ENCODE measurements around the gene RNF128.
"Not testable (repeated sequence)": the region's sequence is repeated elsewhere in the genome, so short reads cannot be mapped to it uniquely, and the experiment has no call there.

Gene RNF128

GRCh38 chrX:106751407-106751806 lies 24.9 kb downstream of the RNF128 start:
- no peak for DNase-seq

GRCh38 chrX:106752101-106752678 lies 25.7 kb downstream of the RNF128 start:
- no peak for DNase-seq

GRCh38 chrX:106769288-106769687 lies 42.8 kb downstream of the RNF128 start:
- DNase-seq: not testable (repeated sequence)

- DNase-seq: no peak
Measured at GRCh38 chrX:106774981-106775380, 48.5 kb downstream of the RNF128 start.

GRCh38 chrX:106780264-106780663 lies 53.8 kb downstream of the RNF128 start:
- DNase-seq: no peak

- no peak for DNase-seq
Measured at GRCh38 chrX:106780664-106781377, 54.3 kb downstream of the RNF128 start.

GRCh38 chrX:106783716-106784115 lies 57.2 kb downstream of the RNF128 start:
- DNase-seq: no peak

- DNase-seq: no peak
Measured at GRCh38 chrX:106791495-106791894, 65.0 kb downstream of the RNF128 start.

GRCh38 chrX:106802063-106802387 lies 75.5 kb downstream of the RNF128 start:
- no peak for DNase-seq

- DNase-seq: no peak
Measured at GRCh38 chrX:106802388-106803275, 76.1 kb downstream of the RNF128 start, which contains the start of gene TBC1D8B. TBC1D8B (plus strand) TSS chrX:106802673; CDS start chrX:106802854, 181 bp downstream.

GRCh38 chrX:106811131-106811910 lies 84.8 kb downstream of the RNF128 start:
- no peak for DNase-seq

- not testable (repeated sequence) for DNase-seq
Measured at GRCh38 chrX:106812930-106813329, 86.4 kb downstream of the RNF128 start.

GRCh38 chrX:106814093-106814492 lies 87.6 kb downstream of the RNF128 start:
- not testable (repeated sequence) for DNase-seq
